ENCODE measurements around the gene CNTN2. TPM values are rescaled to one million over a fixed set of nuclear protein-coding genes. Genes with fewer than 3 reads are reported as not detected.

CNTN2 gene
- total RNA-seq, 1 experiment from 2014 or later = not detected

GRCh38 chr1:205053296-205053695 lies 10.3 kb downstream of the CNTN2 start:
- Histone ChIP-seq H3K27ac (ENCODE audit: low read length) (no peak overlapping the region), H3K36me3 (ENCODE audit: control insufficient read depth, insufficient read depth, low read length) (no peaks in the 10 kb centered on the region), H3K9me3 (ENCODE audit: control insufficient read depth, insufficient read depth, low read depth, low read length) (no peaks in the 10 kb centered on the region), H3K4me3 (ENCODE audit: low read depth in 2 of 2, low read length in 2 of 2) (no peak overlapping the region), H3K4me1 (ENCODE audit: control insufficient read depth, insufficient read depth, low read length) (no peaks in the 10 kb centered on the region), H3K27me3 (ENCODE audit: control insufficient read depth, insufficient read depth, low read length) (no peaks in the 10 kb centered on the region; the same call in 1 of the 2 replicates)
- ChIA-PET CTCF (no interaction called here), POLR2A (no interaction called here)
- BruUV-seq (replicated peaks) = no TSS peak
- TF ChIP-seq POLR2AphosphoS5 (IDR thresholded peaks at IDR 0.05; ENCODE audit: low read depth, low read length) (no peak), SIN3A (IDR thresholded peaks at IDR 0.05; ENCODE audit: borderline replicate concordance, insufficient read depth, low read depth, low read length) (no peak), TCF7L2 (IDR thresholded peaks at IDR 0.05; ENCODE audit: low read depth, low read length) (no peak)
- TF ChIP-seq, protein P1, sequence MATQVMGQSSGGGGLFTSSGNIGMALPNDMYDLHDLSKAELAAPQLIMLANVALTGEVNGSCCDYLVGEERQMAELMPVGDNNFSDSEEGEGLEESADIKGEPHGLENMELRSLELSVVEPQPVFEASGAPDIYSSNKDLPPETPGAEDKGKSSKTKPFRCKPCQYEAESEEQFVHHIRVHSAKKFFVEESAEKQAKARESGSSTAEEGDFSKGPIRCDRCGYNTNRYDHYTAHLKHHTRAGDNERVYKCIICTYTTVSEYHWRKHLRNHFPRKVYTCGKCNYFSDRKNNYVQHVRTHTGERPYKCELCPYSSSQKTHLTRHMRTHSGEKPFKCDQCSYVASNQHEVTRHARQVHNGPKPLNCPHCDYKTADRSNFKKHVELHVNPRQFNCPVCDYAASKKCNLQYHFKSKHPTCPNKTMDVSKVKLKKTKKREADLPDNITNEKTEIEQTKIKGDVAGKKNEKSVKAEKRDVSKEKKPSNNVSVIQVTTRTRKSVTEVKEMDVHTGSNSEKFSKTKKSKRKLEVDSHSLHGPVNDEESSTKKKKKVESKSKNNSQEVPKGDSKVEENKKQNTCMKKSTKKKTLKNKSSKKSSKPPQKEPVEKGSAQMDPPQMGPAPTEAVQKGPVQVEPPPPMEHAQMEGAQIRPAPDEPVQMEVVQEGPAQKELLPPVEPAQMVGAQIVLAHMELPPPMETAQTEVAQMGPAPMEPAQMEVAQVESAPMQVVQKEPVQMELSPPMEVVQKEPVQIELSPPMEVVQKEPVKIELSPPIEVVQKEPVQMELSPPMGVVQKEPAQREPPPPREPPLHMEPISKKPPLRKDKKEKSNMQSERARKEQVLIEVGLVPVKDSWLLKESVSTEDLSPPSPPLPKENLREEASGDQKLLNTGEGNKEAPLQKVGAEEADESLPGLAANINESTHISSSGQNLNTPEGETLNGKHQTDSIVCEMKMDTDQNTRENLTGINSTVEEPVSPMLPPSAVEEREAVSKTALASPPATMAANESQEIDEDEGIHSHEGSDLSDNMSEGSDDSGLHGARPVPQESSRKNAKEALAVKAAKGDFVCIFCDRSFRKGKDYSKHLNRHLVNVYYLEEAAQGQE (IDR thresholded peaks at IDR 0.05; ENCODE audit: insufficient read depth in 1 of 2, low read depth in 2 of 2, low read length in 1 of 2) = no peak
- TF ChIP-seq, protein P2, sequence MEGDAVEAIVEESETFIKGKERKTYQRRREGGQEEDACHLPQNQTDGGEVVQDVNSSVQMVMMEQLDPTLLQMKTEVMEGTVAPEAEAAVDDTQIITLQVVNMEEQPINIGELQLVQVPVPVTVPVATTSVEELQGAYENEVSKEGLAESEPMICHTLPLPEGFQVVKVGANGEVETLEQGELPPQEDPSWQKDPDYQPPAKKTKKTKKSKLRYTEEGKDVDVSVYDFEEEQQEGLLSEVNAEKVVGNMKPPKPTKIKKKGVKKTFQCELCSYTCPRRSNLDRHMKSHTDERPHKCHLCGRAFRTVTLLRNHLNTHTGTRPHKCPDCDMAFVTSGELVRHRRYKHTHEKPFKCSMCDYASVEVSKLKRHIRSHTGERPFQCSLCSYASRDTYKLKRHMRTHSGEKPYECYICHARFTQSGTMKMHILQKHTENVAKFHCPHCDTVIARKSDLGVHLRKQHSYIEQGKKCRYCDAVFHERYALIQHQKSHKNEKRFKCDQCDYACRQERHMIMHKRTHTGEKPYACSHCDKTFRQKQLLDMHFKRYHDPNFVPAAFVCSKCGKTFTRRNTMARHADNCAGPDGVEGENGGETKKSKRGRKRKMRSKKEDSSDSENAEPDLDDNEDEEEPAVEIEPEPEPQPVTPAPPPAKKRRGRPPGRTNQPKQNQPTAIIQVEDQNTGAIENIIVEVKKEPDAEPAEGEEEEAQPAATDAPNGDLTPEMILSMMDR (IDR thresholded peaks at IDR 0.05) = no peak
- in situ Hi-C loops (cut with HindIII; ENCODE audit: low pct_unique_long_range_greater_than_20kb, low sequenced_read_pairs) (no loop called here), intact Hi-C loops (cut with micrococcal nuclease; ENCODE audit: unreplicated experiment) (no loop called here)
- ATAC-seq = no peak
- DNase-seq (ENCODE audit: low read depth, low spot score) = no peak

GRCh38 chr1:205054013-205054412 lies 11.0 kb downstream of the CNTN2 start:
- intact Hi-C loops (cut with micrococcal nuclease; ENCODE audit: unreplicated experiment) (no loop called here), in situ Hi-C loops (cut with HindIII; ENCODE audit: low pct_unique_long_range_greater_than_20kb, low sequenced_read_pairs) (no loop called here)
- H3K36me3 ChIP-seq (ENCODE audit: control insufficient read depth, insufficient read depth, low read length) = no peaks in the 10 kb centered on the region
- H3K4me1 ChIP-seq (ENCODE audit: control insufficient read depth, insufficient read depth, low read length) = no peaks in the 10 kb centered on the region
- DNase-seq (ENCODE audit: low read depth, low spot score) (no peak), ATAC-seq (no peak)
- CTCF ChIA-PET = no interaction called here
- H3K27ac ChIP-seq (ENCODE audit: low read length) = no peak overlapping the region
- no peak overlapping the region for H3K4me3 ChIP-seq (ENCODE audit: low read depth in 2 of 2, low read length in 2 of 2)
- TF ChIP-seq, protein P1 (IDR thresholded peaks at IDR 0.05; ENCODE audit: insufficient read depth in 1 of 2, low read depth in 2 of 2, low read length in 1 of 2) = peak in 1 of 2 experiments; percentile 59; a peak in 2 of 4 replicates
- TF ChIP-seq POLR2AphosphoS5 (IDR thresholded peaks at IDR 0.05; ENCODE audit: low read depth, low read length) (no peak), SIN3A (IDR thresholded peaks at IDR 0.05; ENCODE audit: borderline replicate concordance, insufficient read depth, low read depth, low read length) (no peak), TCF7L2 (IDR thresholded peaks at IDR 0.05; ENCODE audit: low read depth, low read length) (no peak)
- TF ChIP-seq, protein P2 (IDR thresholded peaks at IDR 0.05) = no peak
- POLR2A ChIA-PET = no interaction called here
- H3K27me3 ChIP-seq (ENCODE audit: control insufficient read depth, insufficient read depth, low read length) = no peaks in the 10 kb centered on the region; the same call in 1 of the 2 replicates
- BruUV-seq (replicated peaks) = no TSS peak
- H3K9me3 ChIP-seq (ENCODE audit: control insufficient read depth, insufficient read depth, low read depth, low read length) = no peaks in the 10 kb centered on the region

All from Panc1 (cell line).